HCT116 (cell line): ENCODE results near the gene HCAR1. TPM values are rescaled to one million over a fixed set of nuclear protein-coding genes. Genes with fewer than 3 reads are reported as not detected.

Source experiments
- ATAC-seq: fragments of 200-7000 bp; cut with Tn5 transposase; 2 replicates; pipeline ENCODE4 v1.9.1; 2020; ENCODE audit warnings: mild to moderate bottlenecking, moderate library complexity
- BruUV-seq: library from RNA; stranded (reverse); fragments of 400-500 nt; replicated peaks from 2 replicates; lab custom pipeline; 2021; lab: Mats Ljungman, UMichigan
- CTCF ChIA-PET: fragments of 300-600 bp; sonication (Branson Sonifier 250); formaldehyde crosslinking; loops from one replicate; lab custom pipeline; 2021; ENCODE audit warnings: antibody characterized with exemption; lab: Charles Lee
- POLR2A ChIA-PET: fragments of 300-600, 350-600 bp; sonication (Branson Sonifier 250); formaldehyde crosslinking; loops from one replicate; lab custom pipeline; 2021; ENCODE audit warnings: antibody characterized with exemption; lab: Charles Lee
- RAD21 ChIA-PET, 2 experiments: fragments of 300-600 bp; sonication (Branson Sonifier 250); formaldehyde crosslinking; loops; one replicate each; lab custom pipeline; 2023; ENCODE audit warnings: low total read pairs in 2 of 2; ENCODE audit not compliant: uncharacterized antibody in 2 of 2, unreplicated experiment in 2 of 2, low non-redundant PET in 1 of 2; lab: Charles Lee
- DNase-seq: peaks from one replicate; pipeline ENCODE4 v3.0.0-alpha.2; 2010; ENCODE audit warnings: low read depth, low spot score
- H2AFZ ChIP-seq: fragments of 200-600 bp; shearing (Covaris generic), sonication (generic); 2 replicates; pipeline ENCODE4 v1.6.1; 2017; ENCODE audit warnings: low read depth, mixed run types, mixed read lengths, antibody characterized with exemption, low read length; ENCODE audit not compliant: poor library complexity, severe bottlenecking
- H3K27ac ChIP-seq: 2 replicates; pipeline ENCODE4 v1.5.1; 2012; ENCODE audit warnings: low read depth, low read length
- H3K27me3 ChIP-seq: fragments of 200-600 bp; sonication (generic); 2 replicates; pipeline ENCODE4 v1.6.1; 2016; ENCODE audit warnings: mixed run types, low read length, mixed read lengths; ENCODE audit not compliant: insufficient read depth
- H3K36me3 ChIP-seq, 2 experiments: fragments of 200-500 bp in 1 of 2; fragments of 200-600 bp in 1 of 2; sonication (Bioruptor generic) in 1 of 2; sonication (generic) in 1 of 2; 2 replicates each; pipeline versions ENCODE4 v1.5.1 to v1.6.1; 2014 to 2016; ENCODE audit warnings: low read length in 2 of 2, inconsistent platforms in 1 of 2, mixed read lengths in 1 of 2, mixed run types in 1 of 2; ENCODE audit not compliant: insufficient read depth in 2 of 2, control insufficient read depth in 1 of 2
- H3K4me1 ChIP-seq, 2 experiments: fragments of 200-600 bp in 1 of 2; sonication (generic) in 1 of 2; 2 replicates each; pipeline versions ENCODE4 v1.5.1 to v1.6.1; 2012 to 2017; ENCODE audit warnings: low read length in 2 of 2, inconsistent platforms in 1 of 2, mild to moderate bottlenecking in 1 of 2, mixed read lengths in 1 of 2, mixed run types in 1 of 2, moderate library complexity in 1 of 2; ENCODE audit not compliant: insufficient read depth in 2 of 2, control insufficient read depth in 1 of 2
- H3K4me2 ChIP-seq: fragments of 200-600 bp; sonication (generic); 2 replicates; pipeline ENCODE4 v1.6.1; 2017; ENCODE audit warnings: mixed run types, low read length, mixed read lengths
- H3K4me3 ChIP-seq, 2 experiments: fragments of 200-600 bp in 1 of 2; sonication (generic) in 1 of 2; replicated peaks in 1 of 2; 2 replicates each; pipeline ENCODE4 v1.5.1; 2011 to 2016; ENCODE audit warnings: low read length in 2 of 2, control low read depth in 1 of 2, low read depth in 1 of 2, mild to moderate bottlenecking in 1 of 2, mixed read lengths in 1 of 2, mixed run types in 1 of 2
- H3K79me2 ChIP-seq: fragments of 200-600 bp; sonication (generic); 2 replicates; pipeline ENCODE4 v1.6.1; 2017; ENCODE audit warnings: mild to moderate bottlenecking, mixed run types, low read length, moderate library complexity, mixed read lengths; ENCODE audit not compliant: insufficient read depth
- H3K9ac ChIP-seq: fragments of 200-600 bp; sonication (generic); 2 replicates; pipeline ENCODE4 v1.6.1; 2016; ENCODE audit warnings: low read length, mixed read lengths
- H3K9me2 ChIP-seq: fragments of 200-600 bp; sonication (generic), shearing (Covaris generic); 2 replicates; pipeline ENCODE4 v1.6.1; 2017; ENCODE audit warnings: mixed run types, mild to moderate bottlenecking, moderate library complexity; ENCODE audit not compliant: insufficient read depth
- H3K9me3 ChIP-seq, 2 experiments: fragments of 200-500 bp in 1 of 2; fragments of 200-600 bp in 1 of 2; sonication (Bioruptor generic) in 1 of 2; sonication (generic) in 1 of 2; 2 replicates each; pipeline ENCODE4 v1.6.1; 2014 to 2017; ENCODE audit warnings: low read length in 2 of 2, mixed read lengths in 2 of 2, inconsistent platforms in 1 of 2, low read depth in 1 of 2, mild to moderate bottlenecking in 1 of 2, mixed run types in 1 of 2, moderate library complexity in 1 of 2; ENCODE audit not compliant: control insufficient read depth in 1 of 2, insufficient read depth in 1 of 2
- H4K20me1 ChIP-seq: fragments of 200-600 bp; sonication (generic), shearing (Covaris generic); 2 replicates; pipeline ENCODE4 v1.6.1; 2017; ENCODE audit warnings: mixed run types, mild to moderate bottlenecking, moderate library complexity; ENCODE audit not compliant: insufficient read depth
- CBX3 ChIP-seq: IDR thresholded peaks from 2 replicates; pipeline ENCODE4 v1.6.1; 2012; ENCODE audit warnings: low read depth
- CEBPB ChIP-seq: IDR thresholded peaks from 2 replicates; pipeline ENCODE4 v1.6.1; 2012; ENCODE audit warnings: low read depth
- EZH2 ChIP-seq: fragments of 200-600 bp; sonication (generic); IDR thresholded peaks from 2 replicates; pipeline ENCODE4 v1.6.1; 2017; ENCODE audit warnings: antibody characterized with exemption, mixed run types
- POLR2A ChIP-seq: IDR thresholded peaks from 2 replicates; pipeline ENCODE4 v1.7.0; 2011; ENCODE audit warnings: borderline replicate concordance; ENCODE audit not compliant: insufficient read depth, insufficient read length; ENCODE audit errors: extremely low read depth
- POLR2AphosphoS5 ChIP-seq: IDR thresholded peaks from 2 replicates; pipeline ENCODE4 v1.6.1; 2011; ENCODE audit warnings: mild to moderate bottlenecking, low read depth, low read length, moderate library complexity
- SP1 ChIP-seq: IDR thresholded peaks from 2 replicates; pipeline ENCODE4 v1.6.1; 2012; ENCODE audit warnings: low read depth
- TCF7L2 ChIP-seq: IDR thresholded peaks from 2 replicates; pipeline ENCODE4 v1.7.0; 2011; ENCODE audit warnings: borderline replicate concordance, inconsistent platforms; ENCODE audit not compliant: insufficient read depth, insufficient read length; ENCODE audit errors: extremely low read depth
- ZFX ChIP-seq: fragments of 450-650 bp; IDR thresholded peaks from 2 replicates; pipeline ENCODE4 v1.6.1; 2017
- intact Hi-C: fragments of 100-400 bp; cut with micrococcal nuclease; formaldehyde crosslinking; loops from 2 replicates; pipeline ENCODE4 v1.10.0; 2022
- total RNA-seq: library from RNA; stranded (reverse); gene quantifications from one replicate; pipeline ENCODE4 v1.2.1, GENCODE V29; 2021; ENCODE audit not compliant: unreplicated experiment
- TF ChIP-seq, protein P1 (sequence below): IDR thresholded peaks from 2 replicates; pipeline ENCODE4 v1.6.1; 2011; ENCODE audit warnings: mild to moderate bottlenecking, low read length, moderate library complexity; ENCODE audit not compliant: insufficient replicate concordance; ENCODE audit errors: extremely low read depth
- TF ChIP-seq, protein P2 (sequence below): IDR thresholded peaks from 2 replicates; pipeline ENCODE4 v1.6.1; 2012; ENCODE audit warnings: low read depth
- TF ChIP-seq, protein P3 (sequence below), 3 experiments: fragments of 200-600 bp in 1 of 3; sonication (generic) in 1 of 3; IDR thresholded peaks in 2 of 3; conservative IDR thresholded peaks in 1 of 3; 2 replicates each; pipeline ENCODE4 v1.5.1; 2012 to 2017; ENCODE audit warnings: low read depth in 2 of 3, low read length in 2 of 3, antibody characterized with exemption in 1 of 3, borderline replicate concordance in 1 of 3, control low read depth in 1 of 3, mild to moderate bottlenecking in 1 of 3, mixed read lengths in 1 of 3, mixed run types in 1 of 3, moderate library complexity in 1 of 3; ENCODE audit not compliant: insufficient read depth in 1 of 3

The HCAR1 gene
- total RNA-seq, 1 experiment from 2014 or later: not detected

DNA sequence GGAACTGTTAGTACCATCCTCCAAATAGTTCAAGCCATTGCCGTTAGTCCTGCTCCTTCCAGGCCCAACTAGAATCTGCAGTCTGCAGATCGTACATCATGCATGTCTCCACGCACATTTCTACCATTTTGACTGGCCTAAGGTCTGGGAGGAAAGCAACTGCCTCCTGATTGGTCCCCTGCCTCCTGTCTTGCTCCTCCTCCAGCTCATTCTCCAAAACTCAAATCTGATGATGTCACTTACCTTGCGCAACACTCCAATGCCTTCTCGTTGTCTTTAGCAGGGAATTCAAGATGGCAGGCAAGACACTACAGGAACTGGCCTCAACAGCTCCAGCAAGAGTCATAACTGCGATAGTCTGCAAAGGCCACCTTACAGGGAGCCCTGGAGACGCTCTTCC is 9.7 kb upstream of the HCAR1 start:
- Histone ChIP-seq H3K4me1 (no peaks in the 10 kb centered on the region), H3K9me3 (no peaks in the 10 kb centered on the region), H3K79me2 (no peaks in the 10 kb centered on the region), H3K27ac (no peak overlapping the region), H3K9ac (no peak overlapping the region), H3K4me2 (no peak overlapping the region), H3K9me2 (no peaks in the 10 kb centered on the region), H4K20me1 (no peaks in the 10 kb centered on the region), H3K36me3 (no peaks in the 10 kb centered on the region), H2AFZ (no peak overlapping the region), H3K27me3 (no peaks in the 10 kb centered on the region), H3K4me3 (no peak overlapping the region)
- no TSS peak for BruUV-seq
- TF ChIP-seq CEBPB: peak; percentile 52
- TF ChIP-seq, protein P1, sequence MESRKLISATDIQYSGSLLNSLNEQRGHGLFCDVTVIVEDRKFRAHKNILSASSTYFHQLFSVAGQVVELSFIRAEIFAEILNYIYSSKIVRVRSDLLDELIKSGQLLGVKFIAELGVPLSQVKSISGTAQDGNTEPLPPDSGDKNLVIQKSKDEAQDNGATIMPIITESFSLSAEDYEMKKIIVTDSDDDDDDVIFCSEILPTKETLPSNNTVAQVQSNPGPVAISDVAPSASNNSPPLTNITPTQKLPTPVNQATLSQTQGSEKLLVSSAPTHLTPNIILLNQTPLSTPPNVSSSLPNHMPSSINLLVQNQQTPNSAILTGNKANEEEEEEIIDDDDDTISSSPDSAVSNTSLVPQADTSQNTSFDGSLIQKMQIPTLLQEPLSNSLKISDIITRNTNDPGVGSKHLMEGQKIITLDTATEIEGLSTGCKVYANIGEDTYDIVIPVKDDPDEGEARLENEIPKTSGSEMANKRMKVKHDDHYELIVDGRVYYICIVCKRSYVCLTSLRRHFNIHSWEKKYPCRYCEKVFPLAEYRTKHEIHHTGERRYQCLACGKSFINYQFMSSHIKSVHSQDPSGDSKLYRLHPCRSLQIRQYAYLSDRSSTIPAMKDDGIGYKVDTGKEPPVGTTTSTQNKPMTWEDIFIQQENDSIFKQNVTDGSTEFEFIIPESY: no peak
- RAD21 ChIA-PET: no interaction called here
- DNase-seq (no peak), ATAC-seq (no peak)
- POLR2A ChIA-PET: no interaction called here
- intact Hi-C loops: no loop called here
- CTCF ChIA-PET: no interaction called here

DNA sequence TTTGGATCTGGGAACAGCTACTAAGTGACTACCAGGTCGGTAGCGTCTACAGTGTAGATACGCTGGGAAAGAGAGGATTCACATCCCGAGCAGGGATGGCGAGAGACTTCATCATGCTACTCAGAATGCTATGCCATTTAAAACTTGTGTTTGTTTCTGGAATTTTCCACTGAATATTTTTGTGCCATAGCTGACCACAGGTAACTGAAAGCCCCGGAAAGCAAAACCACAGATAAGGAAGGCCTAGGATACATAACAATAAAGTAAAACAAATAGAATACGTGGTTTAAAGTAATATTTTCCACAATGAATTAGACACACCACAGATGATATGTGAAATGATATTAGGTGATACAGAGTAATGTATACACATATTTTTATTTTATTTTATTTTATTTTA is 7.9 kb upstream of the HCAR1 start:
- no peak for TF ChIP-seq CBX3
- TF ChIP-seq, protein P2, sequence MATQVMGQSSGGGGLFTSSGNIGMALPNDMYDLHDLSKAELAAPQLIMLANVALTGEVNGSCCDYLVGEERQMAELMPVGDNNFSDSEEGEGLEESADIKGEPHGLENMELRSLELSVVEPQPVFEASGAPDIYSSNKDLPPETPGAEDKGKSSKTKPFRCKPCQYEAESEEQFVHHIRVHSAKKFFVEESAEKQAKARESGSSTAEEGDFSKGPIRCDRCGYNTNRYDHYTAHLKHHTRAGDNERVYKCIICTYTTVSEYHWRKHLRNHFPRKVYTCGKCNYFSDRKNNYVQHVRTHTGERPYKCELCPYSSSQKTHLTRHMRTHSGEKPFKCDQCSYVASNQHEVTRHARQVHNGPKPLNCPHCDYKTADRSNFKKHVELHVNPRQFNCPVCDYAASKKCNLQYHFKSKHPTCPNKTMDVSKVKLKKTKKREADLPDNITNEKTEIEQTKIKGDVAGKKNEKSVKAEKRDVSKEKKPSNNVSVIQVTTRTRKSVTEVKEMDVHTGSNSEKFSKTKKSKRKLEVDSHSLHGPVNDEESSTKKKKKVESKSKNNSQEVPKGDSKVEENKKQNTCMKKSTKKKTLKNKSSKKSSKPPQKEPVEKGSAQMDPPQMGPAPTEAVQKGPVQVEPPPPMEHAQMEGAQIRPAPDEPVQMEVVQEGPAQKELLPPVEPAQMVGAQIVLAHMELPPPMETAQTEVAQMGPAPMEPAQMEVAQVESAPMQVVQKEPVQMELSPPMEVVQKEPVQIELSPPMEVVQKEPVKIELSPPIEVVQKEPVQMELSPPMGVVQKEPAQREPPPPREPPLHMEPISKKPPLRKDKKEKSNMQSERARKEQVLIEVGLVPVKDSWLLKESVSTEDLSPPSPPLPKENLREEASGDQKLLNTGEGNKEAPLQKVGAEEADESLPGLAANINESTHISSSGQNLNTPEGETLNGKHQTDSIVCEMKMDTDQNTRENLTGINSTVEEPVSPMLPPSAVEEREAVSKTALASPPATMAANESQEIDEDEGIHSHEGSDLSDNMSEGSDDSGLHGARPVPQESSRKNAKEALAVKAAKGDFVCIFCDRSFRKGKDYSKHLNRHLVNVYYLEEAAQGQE: no peak
- TF ChIP-seq ZFX: no peak
- no peak for TF ChIP-seq POLR2AphosphoS5
- TF ChIP-seq, protein P3, sequence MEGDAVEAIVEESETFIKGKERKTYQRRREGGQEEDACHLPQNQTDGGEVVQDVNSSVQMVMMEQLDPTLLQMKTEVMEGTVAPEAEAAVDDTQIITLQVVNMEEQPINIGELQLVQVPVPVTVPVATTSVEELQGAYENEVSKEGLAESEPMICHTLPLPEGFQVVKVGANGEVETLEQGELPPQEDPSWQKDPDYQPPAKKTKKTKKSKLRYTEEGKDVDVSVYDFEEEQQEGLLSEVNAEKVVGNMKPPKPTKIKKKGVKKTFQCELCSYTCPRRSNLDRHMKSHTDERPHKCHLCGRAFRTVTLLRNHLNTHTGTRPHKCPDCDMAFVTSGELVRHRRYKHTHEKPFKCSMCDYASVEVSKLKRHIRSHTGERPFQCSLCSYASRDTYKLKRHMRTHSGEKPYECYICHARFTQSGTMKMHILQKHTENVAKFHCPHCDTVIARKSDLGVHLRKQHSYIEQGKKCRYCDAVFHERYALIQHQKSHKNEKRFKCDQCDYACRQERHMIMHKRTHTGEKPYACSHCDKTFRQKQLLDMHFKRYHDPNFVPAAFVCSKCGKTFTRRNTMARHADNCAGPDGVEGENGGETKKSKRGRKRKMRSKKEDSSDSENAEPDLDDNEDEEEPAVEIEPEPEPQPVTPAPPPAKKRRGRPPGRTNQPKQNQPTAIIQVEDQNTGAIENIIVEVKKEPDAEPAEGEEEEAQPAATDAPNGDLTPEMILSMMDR (IDR thresholded peaks at IDR 0.05 in 2 of 3, conservative IDR thresholded peaks at IDR 0.05 in 1 of 3; ENCODE audit: borderline replicate concordance in 1 of 3, insufficient read depth in 1 of 3, low read depth in 2 of 3, low read length in 2 of 3): no peak
- no peak for TF ChIP-seq SP1
- TF ChIP-seq POLR2A: no peak
- no peak for TF ChIP-seq EZH2
- TF ChIP-seq TCF7L2: no peak
- TF ChIP-seq, all 23 proteins: peak for 0
- POLR2A ChIA-PET: no interaction called here
- H3K79me2 ChIP-seq: no peaks in the 10 kb centered on the region
- H3K9me2 ChIP-seq: no peaks in the 10 kb centered on the region
- H3K9me3 ChIP-seq: no peaks in the 10 kb centered on the region
- DNase-seq (no peak), ATAC-seq (no peak)
- BruUV-seq: no TSS peak
- H3K4me2 ChIP-seq: no peak overlapping the region
- no peaks in the 10 kb centered on the region for H3K4me1 ChIP-seq
- RAD21 ChIA-PET: no interaction called here
- CTCF ChIA-PET: no interaction called here
- no peak overlapping the region for H3K4me3 ChIP-seq
- H2AFZ ChIP-seq: no peak overlapping the region
- no peaks in the 10 kb centered on the region for H3K27me3 ChIP-seq
- no peak overlapping the region for H3K9ac ChIP-seq
- H3K36me3 ChIP-seq: no peaks in the 10 kb centered on the region
- intact Hi-C loops: no loop called here
- H3K27ac ChIP-seq: no peak overlapping the region
- no peaks in the 10 kb centered on the region for H4K20me1 ChIP-seq
